Measurements from ENCODE around the gene ATXN1. TPM values are rescaled to one million over a fixed set of nuclear protein-coding genes. Genes with fewer than 3 reads are reported as not detected.
A peak's percentile ranks its signal among the peaks of the same experiment; 100 is the strongest.

ATXN1 gene
- total and polyA plus RNA-seq, 2 of the 13 experiments (the other 11 are each of a cell fraction or from before 2014, with no cell fraction given), result 20.7 to 39.5 TPM

DNA sequence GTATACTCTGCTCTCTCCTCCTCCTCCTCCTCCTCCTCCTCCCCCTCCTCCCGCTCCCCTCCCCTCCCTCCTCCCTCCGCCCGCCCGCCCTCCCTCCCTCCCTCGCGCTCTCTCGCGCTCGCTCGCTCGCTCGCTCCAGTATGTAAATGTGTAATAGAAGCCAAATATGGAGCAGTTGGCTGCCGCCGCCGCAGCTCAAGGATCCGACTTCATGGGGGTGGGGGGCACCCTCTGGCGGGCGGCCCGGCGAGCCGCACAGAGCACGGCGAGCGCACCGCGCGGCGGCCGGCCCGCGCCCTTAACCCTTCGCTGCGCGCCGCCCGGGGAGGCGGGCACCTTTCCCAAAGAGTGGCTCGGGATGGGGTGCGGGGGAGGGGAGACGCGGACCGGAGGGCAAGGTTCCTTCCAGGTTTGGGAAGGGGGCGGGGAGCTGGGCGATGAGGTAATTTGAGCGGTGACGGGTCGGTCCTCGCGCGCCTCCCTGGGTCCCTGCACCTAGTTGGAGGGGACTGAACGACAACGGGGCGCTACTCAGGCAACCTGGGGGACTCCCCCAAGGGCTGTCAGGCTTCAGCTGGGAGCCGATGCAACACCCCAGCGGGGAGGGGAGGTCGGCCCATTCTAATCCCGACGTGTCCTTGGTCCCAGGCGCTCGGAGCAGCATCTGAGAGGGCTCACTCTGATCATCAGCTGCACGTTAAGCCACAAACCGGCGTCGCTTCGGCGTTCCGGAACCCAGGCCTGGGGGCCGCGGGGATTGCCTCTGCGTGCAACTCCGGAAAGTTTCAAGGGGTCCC, 409 bp upstream of the ATXN1 start (continued):
- no peak; the same call in 1 of the 2 replicates for TF ChIP-seq SAFB2 (CRISPR knock-in tag; IDR thresholded peaks at IDR 0.05; ENCODE audit: borderline replicate concordance, low read depth)
- TF ChIP-seq, protein P1, sequence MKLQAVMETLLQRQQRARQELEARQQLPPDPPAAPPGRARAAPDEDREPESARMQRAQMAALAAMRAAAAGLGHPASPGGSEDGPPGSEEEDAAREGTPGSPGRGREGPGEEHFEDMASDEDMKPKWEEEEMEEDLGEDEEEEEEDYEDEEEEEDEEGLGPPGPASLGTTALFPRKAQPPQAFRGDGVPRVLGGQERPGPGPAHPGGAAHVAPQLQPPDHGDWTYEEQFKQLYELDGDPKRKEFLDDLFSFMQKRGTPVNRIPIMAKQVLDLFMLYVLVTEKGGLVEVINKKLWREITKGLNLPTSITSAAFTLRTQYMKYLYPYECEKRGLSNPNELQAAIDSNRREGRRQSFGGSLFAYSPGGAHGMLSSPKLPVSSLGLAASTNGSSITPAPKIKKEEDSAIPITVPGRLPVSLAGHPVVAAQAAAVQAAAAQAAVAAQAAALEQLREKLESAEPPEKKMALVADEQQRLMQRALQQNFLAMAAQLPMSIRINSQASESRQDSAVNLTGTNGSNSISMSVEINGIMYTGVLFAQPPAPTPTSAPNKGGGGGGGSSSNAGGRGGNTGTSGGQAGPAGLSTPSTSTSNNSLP (IDR thresholded peaks at IDR 0.05; ENCODE audit: low read depth, low read length), result peak; percentile 45; the same call in 1 of the 2 replicates
- TF ChIP-seq, protein P2, sequence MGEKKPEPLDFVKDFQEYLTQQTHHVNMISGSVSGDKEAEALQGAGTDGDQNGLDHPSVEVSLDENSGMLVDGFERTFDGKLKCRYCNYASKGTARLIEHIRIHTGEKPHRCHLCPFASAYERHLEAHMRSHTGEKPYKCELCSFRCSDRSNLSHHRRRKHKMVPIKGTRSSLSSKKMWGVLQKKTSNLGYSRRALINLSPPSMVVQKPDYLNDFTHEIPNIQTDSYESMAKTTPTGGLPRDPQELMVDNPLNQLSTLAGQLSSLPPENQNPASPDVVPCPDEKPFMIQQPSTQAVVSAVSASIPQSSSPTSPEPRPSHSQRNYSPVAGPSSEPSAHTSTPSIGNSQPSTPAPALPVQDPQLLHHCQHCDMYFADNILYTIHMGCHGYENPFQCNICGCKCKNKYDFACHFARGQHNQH (CRISPR knock-in tag; IDR thresholded peaks at IDR 0.05), result peak; percentile 64; the same call in 1 of the 2 replicates
- no peak for TF ChIP-seq ZNF737 (CRISPR knock-in tag; IDR thresholded peaks at IDR 0.05; ENCODE audit: borderline replicate concordance)
- 0 out of 2 replicates have a peak, but pooled peaks have one; percentile 40 for TF ChIP-seq POGK (CRISPR knock-in tag; conservative IDR thresholded peaks at IDR 0.05)
- TF ChIP-seq SP5 (CRISPR knock-in tag; IDR thresholded peaks at IDR 0.05; ENCODE audit: borderline replicate concordance, low read depth), result peak; percentile 74; the same call in 1 of the 2 replicates
- TF ChIP-seq CBX1 (IDR thresholded peaks at IDR 0.05; ENCODE audit: low read depth), result peak; percentile 11
- TF ChIP-seq HOXA5 (CRISPR knock-in tag; IDR thresholded peaks at IDR 0.05), result 0 out of 2 replicates have a peak, but pooled peaks have one; percentile 35
- TF ChIP-seq, protein P3, sequence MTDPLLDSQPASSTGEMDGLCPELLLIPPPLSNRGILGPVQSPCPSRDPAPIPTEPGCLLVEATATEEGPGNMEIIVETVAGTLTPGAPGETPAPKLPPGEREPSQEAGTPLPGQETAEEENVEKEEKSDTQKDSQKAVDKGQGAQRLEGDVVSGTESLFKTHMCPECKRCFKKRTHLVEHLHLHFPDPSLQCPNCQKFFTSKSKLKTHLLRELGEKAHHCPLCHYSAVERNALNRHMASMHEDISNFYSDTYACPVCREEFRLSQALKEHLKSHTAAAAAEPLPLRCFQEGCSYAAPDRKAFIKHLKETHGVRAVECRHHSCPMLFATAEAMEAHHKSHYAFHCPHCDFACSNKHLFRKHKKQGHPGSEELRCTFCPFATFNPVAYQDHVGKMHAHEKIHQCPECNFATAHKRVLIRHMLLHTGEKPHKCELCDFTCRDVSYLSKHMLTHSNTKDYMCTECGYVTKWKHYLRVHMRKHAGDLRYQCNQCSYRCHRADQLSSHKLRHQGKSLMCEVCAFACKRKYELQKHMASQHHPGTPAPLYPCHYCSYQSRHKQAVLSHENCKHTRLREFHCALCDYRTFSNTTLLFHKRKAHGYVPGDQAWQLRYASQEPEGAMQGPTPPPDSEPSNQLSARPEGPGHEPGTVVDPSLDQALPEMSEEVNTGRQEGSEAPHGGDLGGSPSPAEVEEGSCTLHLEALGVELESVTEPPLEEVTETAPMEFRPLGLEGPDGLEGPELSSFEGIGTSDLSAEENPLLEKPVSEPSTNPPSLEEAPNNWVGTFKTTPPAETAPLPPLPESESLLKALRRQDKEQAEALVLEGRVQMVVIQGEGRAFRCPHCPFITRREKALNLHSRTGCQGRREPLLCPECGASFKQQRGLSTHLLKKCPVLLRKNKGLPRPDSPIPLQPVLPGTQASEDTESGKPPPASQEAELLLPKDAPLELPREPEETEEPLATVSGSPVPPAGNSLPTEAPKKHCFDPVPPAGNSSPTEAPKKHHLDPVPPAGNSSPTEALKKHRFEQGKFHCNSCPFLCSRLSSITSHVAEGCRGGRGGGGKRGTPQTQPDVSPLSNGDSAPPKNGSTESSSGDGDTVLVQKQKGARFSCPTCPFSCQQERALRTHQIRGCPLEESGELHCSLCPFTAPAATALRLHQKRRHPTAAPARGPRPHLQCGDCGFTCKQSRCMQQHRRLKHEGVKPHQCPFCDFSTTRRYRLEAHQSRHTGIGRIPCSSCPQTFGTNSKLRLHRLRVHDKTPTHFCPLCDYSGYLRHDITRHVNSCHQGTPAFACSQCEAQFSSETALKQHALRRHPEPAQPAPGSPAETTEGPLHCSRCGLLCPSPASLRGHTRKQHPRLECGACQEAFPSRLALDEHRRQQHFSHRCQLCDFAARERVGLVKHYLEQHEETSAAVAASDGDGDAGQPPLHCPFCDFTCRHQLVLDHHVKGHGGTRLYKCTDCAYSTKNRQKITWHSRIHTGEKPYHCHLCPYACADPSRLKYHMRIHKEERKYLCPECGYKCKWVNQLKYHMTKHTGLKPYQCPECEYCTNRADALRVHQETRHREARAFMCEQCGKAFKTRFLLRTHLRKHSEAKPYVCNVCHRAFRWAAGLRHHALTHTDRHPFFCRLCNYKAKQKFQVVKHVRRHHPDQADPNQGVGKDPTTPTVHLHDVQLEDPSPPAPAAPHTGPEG (CRISPR knock-in tag; IDR thresholded peaks at IDR 0.05), result peak; percentile 41; the same call in 1 of the 2 replicates
- peak; percentile 27; the same call in 1 of the 2 replicates for TF ChIP-seq NR2F6 (IDR thresholded peaks at IDR 0.05)
- TF ChIP-seq NR2F6 (CRISPR knock-in tag; IDR thresholded peaks at IDR 0.05), result peak; percentile 45; the same call in 1 of the 2 replicates
- TF ChIP-seq CEBPB (IDR thresholded peaks at IDR 0.05; ENCODE audit: borderline replicate concordance, low read depth, low read length), result peak; percentile 37; the same call in 1 of the 2 replicates
- TF ChIP-seq SP140L (CRISPR knock-in tag; IDR thresholded peaks at IDR 0.05; ENCODE audit: borderline replicate concordance), result peak; percentile 29; the same call in 1 of the 2 replicates
- TF ChIP-seq, protein P4, sequence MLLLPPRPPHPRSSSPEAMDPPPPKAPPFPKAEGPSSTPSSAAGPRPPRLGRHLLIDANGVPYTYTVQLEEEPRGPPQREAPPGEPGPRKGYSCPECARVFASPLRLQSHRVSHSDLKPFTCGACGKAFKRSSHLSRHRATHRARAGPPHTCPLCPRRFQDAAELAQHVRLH (CRISPR knock-in tag; IDR thresholded peaks at IDR 0.05; ENCODE audit: borderline replicate concordance, low read depth), result 0 out of 2 replicates have a peak, but pooled peaks have one; percentile 58
- peak; percentile 91 for TF ChIP-seq ZNF746 (CRISPR knock-in tag; IDR thresholded peaks at IDR 0.05)
- TF ChIP-seq HNF4G (IDR thresholded peaks at IDR 0.05; ENCODE audit: borderline replicate concordance, low read depth, low read length), result peak; percentile 86
- peak; percentile 72; the same call in 1 of the 2 replicates for TF ChIP-seq HNF4G (CRISPR knock-in tag; IDR thresholded peaks at IDR 0.05; ENCODE audit: borderline replicate concordance, low read depth)
